ENCODE measurements around the gene KRTCAP2.
"Not testable (repeated sequence)": the region's sequence is repeated elsewhere in the genome, so short reads cannot be mapped to it uniquely, and the experiment has no call there.

The KRTCAP2 gene

DNA sequence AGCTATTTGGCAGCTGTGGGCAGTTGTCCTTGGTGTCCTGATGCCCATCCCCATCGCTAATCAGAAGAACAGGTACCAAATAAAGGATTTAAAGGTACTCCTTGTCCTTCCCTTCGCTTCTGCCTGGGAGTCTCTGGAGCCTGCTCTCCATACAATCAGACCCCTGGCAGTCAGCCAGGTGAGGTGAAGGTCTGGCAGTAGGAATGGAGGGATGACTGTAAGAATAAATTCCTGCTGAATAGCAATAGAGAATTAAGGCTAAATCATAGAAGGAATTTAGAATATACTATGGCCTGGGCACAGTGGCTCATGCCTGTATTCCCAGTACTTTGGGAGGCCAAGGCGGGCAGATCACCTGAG is 25.4 kb upstream of the KRTCAP2 start:
- DNase-seq, result no peak

- DNase-seq, result no peak
Measured at GRCh38 chr1:155197901-155198546, 24.9 kb upstream of the KRTCAP2 start.

DNA sequence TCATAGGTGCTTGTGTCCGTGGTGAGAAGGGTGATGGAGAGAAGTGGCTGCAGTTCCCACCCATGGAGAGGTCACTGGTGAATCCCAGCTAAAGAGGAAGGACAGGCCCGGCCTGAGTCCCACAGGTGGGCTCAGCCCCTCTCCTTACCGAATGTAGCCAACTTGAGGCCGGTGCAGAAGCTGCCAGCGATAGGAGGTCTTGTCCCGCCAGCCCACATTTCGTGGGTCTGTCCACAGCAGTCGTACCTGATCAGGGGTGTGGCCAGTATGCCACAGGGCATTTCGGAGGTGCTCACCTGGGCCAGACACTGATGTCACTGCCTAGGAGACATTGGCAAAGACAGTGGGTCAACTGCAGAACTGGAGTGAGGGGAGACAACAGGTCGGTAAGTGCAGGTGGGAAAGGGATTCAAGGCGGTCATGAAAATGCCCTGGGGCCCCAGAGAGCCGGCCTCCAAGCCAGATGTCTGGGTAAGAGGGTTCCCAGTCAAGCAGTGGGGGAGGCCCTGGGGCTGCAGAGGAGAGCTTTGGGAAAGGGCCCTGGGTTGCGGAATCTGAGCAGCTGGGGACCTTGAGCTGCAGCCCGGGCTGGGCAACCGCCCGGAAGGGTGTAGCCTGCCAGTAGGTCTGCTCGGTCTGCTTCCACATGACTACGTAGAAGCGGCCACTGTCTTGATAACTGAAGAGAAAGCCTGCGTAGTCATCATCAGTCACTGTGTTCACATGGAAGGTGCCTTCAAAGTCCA is 24.0 kb upstream of the KRTCAP2 start:
- DNase-seq, result no peak

DNA sequence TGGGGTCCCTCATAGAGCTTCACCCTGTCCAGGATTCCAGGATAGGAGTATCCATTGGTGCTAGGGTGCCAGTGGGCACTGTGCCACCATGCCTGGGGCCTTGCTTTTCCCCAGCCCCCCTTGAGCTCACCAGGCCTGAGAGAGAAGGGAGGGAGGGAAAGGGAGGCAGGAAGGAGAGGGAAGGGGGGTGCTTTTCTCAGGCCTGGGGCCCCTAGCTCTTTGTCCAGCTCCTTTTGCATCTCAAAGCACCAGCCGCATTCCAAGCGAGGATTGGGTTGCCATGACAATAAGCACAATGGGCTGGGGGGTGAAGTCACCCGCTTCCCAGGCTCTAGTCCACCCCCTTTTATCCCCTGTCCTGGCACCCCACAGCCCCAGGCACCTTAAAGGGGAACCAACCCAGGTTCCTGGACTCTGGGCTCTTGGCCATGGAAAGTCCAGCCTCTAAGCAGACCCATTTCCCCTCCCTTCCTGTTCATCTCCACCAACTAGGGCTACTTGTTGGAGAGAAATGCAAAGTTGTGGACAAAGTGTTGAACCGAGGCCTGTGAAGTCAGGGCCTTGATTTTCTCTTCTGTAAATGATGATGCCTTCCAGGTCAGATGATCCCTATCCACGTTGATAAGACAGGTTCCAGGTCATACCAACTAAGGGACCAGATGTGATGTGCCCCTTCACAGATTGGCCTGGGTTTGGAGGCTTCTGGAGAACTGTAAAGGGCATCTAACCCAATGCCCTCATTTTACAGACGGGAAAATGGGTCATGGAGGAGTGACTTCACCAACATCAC is 23.2 kb upstream of the KRTCAP2 start:
- DNase-seq, result no peak

GRCh38 chr1:155195201-155196102 is 22.3 kb upstream of the KRTCAP2 start:
- no peak for DNase-seq

DNA sequence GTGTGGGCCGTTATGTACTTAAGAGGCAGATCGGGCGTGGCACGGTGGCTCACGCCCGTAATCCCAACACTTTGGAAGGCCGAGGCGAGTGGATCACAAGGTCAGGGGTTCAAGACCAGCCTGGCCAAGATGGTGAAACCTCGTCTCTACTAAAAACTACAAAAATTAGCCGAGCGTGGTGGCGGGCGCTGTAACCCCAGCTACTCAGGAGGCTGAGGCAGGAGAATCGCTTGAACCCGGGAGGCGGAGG is 20.8 kb upstream of the KRTCAP2 start:
- DNase-seq, result not testable (repeated sequence)

GRCh38 chr1:155193275-155193990 is 20.3 kb upstream of the KRTCAP2 start:
- peak; percentile 86 for DNase-seq

- DNase-seq, result peak; percentile 48
Measured at GRCh38 chr1:155192346-155193274, 19.5 kb upstream of the KRTCAP2 start.

DNA sequence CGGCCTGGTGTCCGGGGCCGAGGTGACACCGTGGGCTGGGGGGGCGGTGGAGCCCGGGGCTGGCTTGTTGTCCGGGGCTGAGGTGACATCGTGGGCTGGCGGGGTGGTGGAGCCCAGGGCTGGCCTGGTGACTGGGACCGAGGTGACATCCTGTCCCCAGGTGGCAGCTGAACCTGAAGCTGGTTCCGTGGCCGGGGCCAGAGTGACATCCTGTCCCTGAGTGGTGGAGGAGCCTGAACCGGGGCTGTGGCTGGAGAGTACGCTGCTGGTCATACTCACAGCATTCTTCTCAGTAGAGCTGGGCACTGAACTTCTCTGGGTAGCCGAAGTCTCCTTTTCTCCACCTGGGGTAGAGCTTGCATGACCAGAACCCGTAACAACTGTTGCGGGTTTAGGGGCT is 18.8 kb upstream of the KRTCAP2 start:
- DNase-seq, result no peak

- not testable (repeated sequence) for DNase-seq
Measured at GRCh38 chr1:155189926-155190325, 16.8 kb upstream of the KRTCAP2 start.

DNA sequence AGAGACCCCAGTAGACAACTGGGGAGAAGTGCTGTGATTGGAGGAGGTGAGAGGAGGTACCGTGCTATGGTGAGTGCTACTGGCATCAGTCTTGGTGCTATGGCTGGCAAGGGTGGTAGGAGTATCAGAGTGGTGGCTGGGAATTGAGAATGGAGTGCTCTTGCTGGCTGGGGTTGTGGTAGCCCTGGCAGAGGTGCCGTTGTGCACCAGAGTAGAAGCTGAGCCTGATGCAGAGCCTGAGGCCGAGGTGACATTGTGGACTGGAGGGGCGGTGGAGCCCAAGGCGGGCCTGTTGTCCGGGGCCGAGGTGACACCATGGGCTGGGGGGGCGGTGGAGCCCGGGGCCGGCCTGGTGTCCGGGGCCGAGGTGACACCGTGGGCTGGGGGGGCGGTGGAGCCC is 15.2 kb upstream of the KRTCAP2 start:
- DNase-seq, result no peak

DNA sequence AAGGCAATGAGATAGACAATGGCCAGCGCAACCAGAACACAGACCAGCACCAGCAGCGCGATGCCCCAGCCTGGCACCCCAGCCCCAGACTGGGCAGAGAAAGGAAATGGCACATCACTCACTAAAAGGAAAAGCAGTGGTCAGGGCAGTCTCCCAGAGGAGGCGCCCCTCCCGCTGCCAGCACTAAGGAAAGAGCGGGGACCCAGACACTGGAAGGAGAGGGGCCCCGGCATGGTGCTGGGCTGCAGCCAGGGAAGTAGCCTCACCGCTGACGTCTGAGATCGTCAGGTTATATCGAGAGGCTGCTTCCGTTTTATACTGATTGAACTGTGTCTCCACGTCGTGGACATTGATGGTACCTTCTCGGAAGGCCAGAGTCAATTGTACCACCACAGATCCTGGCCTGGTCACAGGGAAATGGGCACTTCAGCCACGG is 14.4 kb upstream of the KRTCAP2 start:
- DNase-seq, result no peak

DNA sequence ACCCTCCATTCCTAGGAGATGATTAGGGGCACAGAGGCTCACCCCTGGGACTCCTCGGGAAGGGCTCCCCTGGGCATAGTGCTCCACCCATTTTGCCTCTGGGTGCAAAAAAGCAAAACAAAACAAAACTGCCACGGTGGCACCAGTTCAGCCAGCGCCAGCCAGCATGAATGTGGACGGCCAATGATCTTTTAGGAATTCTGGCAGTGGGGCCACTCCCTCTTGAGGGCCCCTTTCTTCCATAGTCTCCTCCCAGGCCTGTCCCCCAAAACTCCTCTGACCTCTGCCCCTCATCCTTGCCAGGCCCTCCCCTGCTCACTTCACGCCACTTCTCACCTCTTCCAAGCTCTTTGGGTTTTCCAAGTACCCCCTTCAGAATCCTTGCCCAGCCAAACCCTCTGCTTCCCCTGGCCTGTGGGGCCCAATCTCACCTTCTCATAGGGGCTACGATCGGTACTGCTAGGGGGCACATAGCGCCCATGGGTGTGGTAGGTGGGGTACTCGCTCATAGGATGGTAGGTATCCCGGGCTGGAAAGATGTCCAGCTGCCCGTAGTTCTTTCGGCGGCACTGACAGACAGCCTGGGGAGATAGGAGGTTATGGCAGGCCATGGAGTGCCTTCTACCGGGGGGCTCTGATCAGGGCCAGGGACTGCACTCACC is 13.8 kb upstream of the KRTCAP2 start:
- DNase-seq, result no peak

DNA sequence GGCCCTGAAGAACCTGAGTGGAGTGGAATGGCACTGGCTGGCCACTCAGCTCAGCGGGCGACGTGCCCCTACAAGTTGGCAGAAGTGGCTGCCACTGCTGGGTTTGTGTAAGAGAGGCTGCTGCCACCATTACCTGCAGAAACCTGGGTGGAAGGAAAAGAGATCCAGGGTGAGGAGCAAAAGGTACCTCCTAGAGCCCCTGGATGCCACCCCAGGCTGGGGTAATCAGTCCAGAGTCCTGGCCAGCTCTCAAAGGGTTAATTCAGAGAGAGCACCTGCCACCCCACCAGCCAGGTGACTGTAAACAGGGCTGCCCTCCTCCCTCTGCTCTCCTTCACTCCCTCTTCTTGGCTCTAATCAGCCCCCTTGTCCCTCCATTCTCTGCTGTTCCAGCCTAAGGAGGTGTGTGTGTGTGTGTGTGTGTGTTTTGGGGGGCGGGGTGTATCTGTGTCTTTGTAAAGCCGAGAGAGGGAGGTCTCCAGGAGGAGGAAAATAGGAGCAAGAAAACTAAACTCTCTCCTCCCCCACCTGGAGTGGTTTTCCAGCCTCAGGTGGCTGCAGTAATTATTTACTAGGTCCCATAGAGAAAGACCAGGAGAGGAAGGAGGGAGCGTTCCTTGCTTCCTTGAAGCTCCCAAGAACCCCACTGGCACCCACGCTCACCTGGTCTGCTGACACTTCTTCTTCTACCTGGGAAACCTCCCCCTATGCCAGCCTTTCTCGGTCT is 13.1 kb upstream of the KRTCAP2 start:
- DNase-seq, result no peak

DNA sequence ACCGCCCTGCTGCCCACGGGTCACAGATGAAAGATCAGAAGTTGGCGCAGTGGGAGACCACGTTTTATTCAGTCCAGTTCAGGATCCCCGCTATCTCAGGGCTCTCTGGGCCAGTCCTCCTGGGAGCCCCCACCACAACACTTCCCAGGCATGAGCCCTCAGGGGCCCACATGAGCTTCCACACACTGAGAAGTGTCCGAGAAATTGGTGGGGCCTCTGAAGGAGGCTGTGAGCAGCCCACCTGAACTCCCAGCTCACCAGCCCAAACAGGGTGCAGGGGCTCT is 12.6 kb upstream of the KRTCAP2 start:
- DNase-seq, result no peak

DNA sequence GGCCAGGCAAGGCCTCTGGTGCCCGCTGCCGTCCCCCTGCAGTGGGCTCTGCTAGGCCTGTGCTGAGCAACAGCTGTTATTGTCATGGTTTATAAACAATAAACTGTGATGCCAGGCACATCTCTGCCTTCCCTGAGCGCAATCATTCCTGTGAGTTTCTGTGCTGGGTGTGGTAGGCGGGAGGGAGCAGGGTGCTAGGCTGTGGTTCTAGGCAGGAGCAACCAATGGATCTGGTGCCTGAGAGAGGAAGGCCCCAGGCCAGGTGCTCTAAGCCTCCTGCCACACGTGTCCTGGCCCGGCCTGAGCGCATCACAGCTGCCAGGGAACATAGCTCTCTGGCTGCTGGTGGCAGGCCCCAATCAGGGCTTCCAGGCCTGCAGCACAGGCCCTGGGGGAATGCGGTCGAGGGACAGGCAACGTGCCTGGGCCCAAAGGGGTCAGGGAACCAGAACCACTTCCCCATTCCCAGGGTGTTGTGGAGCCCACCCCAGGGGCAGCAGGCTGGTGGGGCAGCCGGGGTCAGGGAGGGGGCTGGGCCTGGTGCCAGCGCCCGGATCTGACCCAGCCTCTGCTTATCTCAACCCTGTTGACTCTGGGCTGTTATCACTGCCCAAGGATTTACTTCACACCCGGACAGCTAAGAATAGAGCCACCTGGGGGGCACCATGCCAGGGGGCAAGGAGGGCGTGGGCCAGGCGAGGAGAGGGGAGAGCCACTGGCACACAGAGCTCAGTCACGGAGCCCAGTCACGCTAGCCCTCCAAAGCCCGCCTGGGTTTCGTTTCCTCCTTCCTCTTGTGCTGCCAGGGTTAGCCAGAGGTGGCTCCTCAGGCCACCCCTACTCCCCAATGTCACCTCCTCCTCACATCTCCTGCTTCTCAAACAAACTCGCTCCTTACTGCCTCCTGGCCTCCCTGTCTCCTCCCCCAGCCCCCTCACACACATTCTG is 12.0 kb upstream of the KRTCAP2 start:
- DNase-seq, result no peak

- DNase-seq, result no peak
Measured at GRCh38 chr1:155184351-155184811, 11.3 kb upstream of the KRTCAP2 start.

- DNase-seq, result no peak
Measured at GRCh38 chr1:155183775-155184221, 10.7 kb upstream of the KRTCAP2 start.

DNA sequence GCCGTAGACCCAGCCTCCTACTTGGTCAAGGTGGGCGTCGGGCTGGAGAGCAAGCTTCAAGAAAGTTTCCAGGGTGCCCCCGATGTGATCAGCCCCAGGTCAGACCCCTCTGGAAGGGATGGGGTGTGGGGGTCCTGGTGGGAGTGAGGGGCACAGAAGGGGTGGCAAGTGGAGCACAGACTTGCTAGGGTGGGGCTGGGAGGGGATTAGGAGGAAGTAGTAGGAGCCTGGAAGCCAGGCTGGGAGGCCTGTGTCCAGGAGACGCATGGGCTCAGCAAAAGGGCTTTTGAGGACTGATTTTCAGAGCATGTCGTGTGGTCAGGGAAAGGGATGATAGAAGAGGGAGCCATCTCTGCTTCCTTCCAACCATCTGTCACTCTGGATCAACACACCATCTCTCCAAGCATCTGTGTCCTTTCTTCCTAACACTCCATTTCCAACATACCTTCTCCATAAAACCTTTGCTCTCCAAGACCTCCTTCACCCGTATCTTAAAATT is 9.0 kb upstream of the KRTCAP2 start:
- no peak for DNase-seq
